ENCODE data around the gene MEIOC. TPM values are rescaled to one million over a fixed set of nuclear protein-coding genes. Genes with fewer than 3 reads are reported as not detected.

The MEIOC gene
- total RNA-seq, 6 donors from 2014 or later, result 0.17 TPM; not detected in 5

- Histone ChIP-seq H3K9me3 (peaks cover 0 to 4% (median 0%) of the 10 kb centered on the region in 4 donors), H3K4me1 (peaks cover 3 to 14% (median 9%) of the 10 kb centered on the region in 4 donors), H3K27me3 (peaks cover 1 to 21% (median 16%) of the 10 kb centered on the region in 4 donors), H3K36me3 (no peaks in the 10 kb centered on the region), H3K27ac (no peak overlapping the region), H3K4me3 (no peak overlapping the region)
- DNase-seq (no peak), ATAC-seq (ENCODE audit: low FRiP score in 2 of 2) (no peak)
- TF ChIP-seq CTCF (IDR thresholded peaks at IDR 0.05) (no peak), POLR2A (IDR thresholded peaks at IDR 0.05) (no peak), POLR2AphosphoS5 (IDR thresholded peaks at IDR 0.05) (no peak), EP300 (IDR thresholded peaks at IDR 0.05) (no peak)
- WGBS, 2 donors, result 79 to 92% methylated on average over 8 of the region's 8 CpGs
Measured at GRCh38 chr17:44652727-44653126, 3.5 kb upstream of the MEIOC start.

GRCh38 chr17:44653384-44653783 is 2.9 kb upstream of the MEIOC start:
- Histone ChIP-seq H3K27me3 (peaks cover 1 to 21% (median 16%) of the 10 kb centered on the region in 4 donors), H3K9me3 (peaks cover 0 to 4% (median 0%) of the 10 kb centered on the region in 4 donors)
- 94 to 100% methylated on average over 3 of the region's 3 CpGs for WGBS, 2 donors

GRCh38 chr17:44653954-44654353 is 2.3 kb upstream of the MEIOC start:
- Histone ChIP-seq H3K27me3 (peaks cover 1 to 21% (median 16%) of the 10 kb centered on the region in 4 donors), H3K4me3 (no peak overlapping the region), H3K36me3 (no peaks in the 10 kb centered on the region), H3K4me1 (peaks cover 3 to 14% (median 9%) of the 10 kb centered on the region in 4 donors), H3K27ac (no peak overlapping the region), H3K9me3 (peaks cover 0 to 4% (median 0%) of the 10 kb centered on the region in 4 donors)
- TF ChIP-seq EP300 (IDR thresholded peaks at IDR 0.05) (no peak), POLR2AphosphoS5 (IDR thresholded peaks at IDR 0.05) (no peak), CTCF (IDR thresholded peaks at IDR 0.05) (no peak), POLR2A (IDR thresholded peaks at IDR 0.05) (no peak)
- ATAC-seq (ENCODE audit: low FRiP score in 2 of 2), result no peak
- no peak for DNase-seq
- 86% methylated on average over 1 of the region's 1 CpG for WGBS, 2 donors

More at GRCh38 chr17:44653384-44653783, 2.9 kb upstream of the MEIOC start:
- Histone ChIP-seq H3K27ac (no peak overlapping the region), H3K4me1 (peaks cover 3 to 14% (median 9%) of the 10 kb centered on the region in 4 donors), H3K4me3 (no peak overlapping the region), H3K36me3 (no peaks in the 10 kb centered on the region)
- ATAC-seq (ENCODE audit: low FRiP score in 2 of 2), result no peak
- no peak for TF ChIP-seq EP300 (IDR thresholded peaks at IDR 0.05)
- no peak for TF ChIP-seq POLR2A (IDR thresholded peaks at IDR 0.05)
- TF ChIP-seq POLR2AphosphoS5 (IDR thresholded peaks at IDR 0.05), result no peak
- TF ChIP-seq CTCF (IDR thresholded peaks at IDR 0.05), result no peak
- DNase-seq, result no peak

- TF ChIP-seq CTCF (IDR thresholded peaks at IDR 0.05) (no peak), POLR2A (IDR thresholded peaks at IDR 0.05) (no peak), POLR2AphosphoS5 (IDR thresholded peaks at IDR 0.05) (no peak), EP300 (IDR thresholded peaks at IDR 0.05) (no peak)
- Histone ChIP-seq H3K4me1 (peaks cover 0 to 5% (median 2%) of the 10 kb centered on the region in 4 donors), H3K9me3 (no peaks in the 10 kb centered on the region), H3K36me3 (no peaks in the 10 kb centered on the region), H3K4me3 (no peak overlapping the region), H3K27ac (no peak overlapping the region), H3K27me3 (peaks cover 0 to 6% (median 2%) of the 10 kb centered on the region in 4 donors)
- ATAC-seq (ENCODE audit: low FRiP score in 2 of 2) (no peak), DNase-seq (no peak)
- 96 to 100% methylated on average over 2 of the region's 2 CpGs for WGBS, 2 donors
Measured at GRCh38 chr17:44661835-44662234, 5.6 kb downstream of the MEIOC start.

- H3K9me3 ChIP-seq, result no peaks in the 10 kb centered on the region
- no peak for TF ChIP-seq POLR2A (IDR thresholded peaks at IDR 0.05)
- TF ChIP-seq CTCF (IDR thresholded peaks at IDR 0.05), result no peak
- no peak for TF ChIP-seq POLR2AphosphoS5 (IDR thresholded peaks at IDR 0.05)
- no peak for TF ChIP-seq EP300 (IDR thresholded peaks at IDR 0.05)
- H3K27ac ChIP-seq, result no peak overlapping the region
- WGBS, 2 donors, result 72 to 73% methylated on average over 1 of the region's 1 CpG
- H3K36me3 ChIP-seq, result no peaks in the 10 kb centered on the region
- H3K4me1 ChIP-seq, result no peaks in the 10 kb centered on the region
- H3K27me3 ChIP-seq, result no peaks in the 10 kb centered on the region
- ATAC-seq (ENCODE audit: low FRiP score in 2 of 2) (no peak), DNase-seq (no peak)
- H3K4me3 ChIP-seq, result no peak overlapping the region
Measured at GRCh38 chr17:44663095-44663494, 6.8 kb downstream of the MEIOC start.
